Activated T-helper 1 cell treated with anti-CD3 and anti-CD28 coated beads, Interleukin-2, amount 50 U/mL, for 16 hours (primary cell): Measurements from ENCODE around the gene CD1B.
"Not testable (repeated sequence)": the region's sequence is repeated elsewhere in the genome, so short reads cannot be mapped to it uniquely, and the experiment has no call there.

Experiments
- DNase-seq, 2 donors: peaks; one replicate each; pipeline ENCODE4 v3.0.0-alpha.2; 2020; ENCODE audit warnings: low read depth in 1 of 2, low spot score in 1 of 2

Gene CD1B

DNA sequence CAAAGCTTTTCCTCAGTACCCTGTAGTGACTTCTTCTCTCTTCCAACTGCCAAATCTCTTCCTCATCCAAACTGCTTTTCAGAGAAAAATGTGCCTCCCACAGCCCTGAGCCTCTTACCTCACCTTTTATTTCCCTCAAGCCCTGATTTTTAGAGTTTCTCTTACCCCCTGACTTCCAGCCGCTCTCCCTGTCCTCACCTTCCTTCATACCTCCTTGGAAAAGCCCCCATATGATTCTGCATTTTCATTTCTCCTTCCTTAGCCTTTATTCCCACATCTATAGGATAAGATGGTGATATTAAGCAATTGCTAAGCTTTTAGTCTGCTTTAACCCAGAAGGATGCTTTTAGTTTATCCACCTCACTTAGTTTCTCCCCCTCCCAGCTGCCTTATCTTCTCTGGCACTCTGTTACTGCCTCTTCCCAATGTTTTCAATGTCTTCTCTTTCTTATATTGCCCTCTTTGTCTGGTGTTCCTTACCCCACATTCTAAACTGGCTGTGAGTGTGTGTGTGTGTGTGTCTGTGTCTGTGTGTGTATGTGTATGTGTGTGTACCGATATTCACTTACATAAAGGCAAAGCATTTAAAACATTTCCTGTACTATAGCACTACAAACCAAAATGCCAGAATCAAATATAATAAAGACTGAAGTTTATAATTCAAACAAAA is at the start of gene CD1B:
Gene CD1B, minus strand, starts transcription at position 51 of the 670 bp plus-strand sequence. CDS start 108 bp downstream, outside the sequence.
- no peak for DNase-seq

DNA sequence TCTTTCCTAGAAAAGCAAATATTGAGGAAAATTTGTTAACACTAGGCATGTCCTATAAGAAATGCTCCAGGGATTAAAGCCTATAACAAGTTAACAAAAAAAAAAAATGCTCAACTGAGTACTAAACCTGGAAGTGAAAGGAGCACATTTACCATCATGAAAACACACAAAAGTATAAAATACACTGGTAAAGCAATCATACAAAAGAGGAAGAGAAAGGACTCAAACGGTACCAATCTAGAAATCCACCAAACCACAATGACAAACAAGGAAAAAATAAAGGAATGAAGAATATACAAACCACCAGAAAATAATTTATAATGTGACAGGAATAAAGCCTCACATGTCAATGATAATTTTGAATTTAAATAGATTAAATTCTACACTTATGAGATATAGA is 43.5 kb upstream of the CD1B start:
- DNase-seq = no peak

DNA sequence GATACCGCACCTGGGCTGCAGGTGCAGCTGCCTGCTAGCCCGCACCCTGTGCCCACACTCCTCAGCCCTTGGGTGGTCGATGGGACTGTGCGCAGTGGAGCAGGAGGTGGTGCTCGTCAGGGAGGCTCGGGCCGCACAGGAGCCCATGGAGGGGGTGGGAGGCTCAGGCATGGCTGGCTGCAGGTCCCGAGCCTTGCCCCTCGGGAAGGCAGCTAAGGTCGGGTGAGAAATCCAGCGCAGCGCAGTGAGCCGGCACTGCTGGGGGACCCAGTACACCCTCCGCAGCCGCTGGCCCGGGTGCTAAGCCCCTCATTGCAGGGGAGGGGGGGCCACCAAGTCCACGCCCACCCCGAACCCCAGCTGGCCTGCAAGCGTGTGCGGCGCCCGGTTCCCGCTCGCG is 42.8 kb upstream of the CD1B start:
- not testable (repeated sequence) for DNase-seq

DNA sequence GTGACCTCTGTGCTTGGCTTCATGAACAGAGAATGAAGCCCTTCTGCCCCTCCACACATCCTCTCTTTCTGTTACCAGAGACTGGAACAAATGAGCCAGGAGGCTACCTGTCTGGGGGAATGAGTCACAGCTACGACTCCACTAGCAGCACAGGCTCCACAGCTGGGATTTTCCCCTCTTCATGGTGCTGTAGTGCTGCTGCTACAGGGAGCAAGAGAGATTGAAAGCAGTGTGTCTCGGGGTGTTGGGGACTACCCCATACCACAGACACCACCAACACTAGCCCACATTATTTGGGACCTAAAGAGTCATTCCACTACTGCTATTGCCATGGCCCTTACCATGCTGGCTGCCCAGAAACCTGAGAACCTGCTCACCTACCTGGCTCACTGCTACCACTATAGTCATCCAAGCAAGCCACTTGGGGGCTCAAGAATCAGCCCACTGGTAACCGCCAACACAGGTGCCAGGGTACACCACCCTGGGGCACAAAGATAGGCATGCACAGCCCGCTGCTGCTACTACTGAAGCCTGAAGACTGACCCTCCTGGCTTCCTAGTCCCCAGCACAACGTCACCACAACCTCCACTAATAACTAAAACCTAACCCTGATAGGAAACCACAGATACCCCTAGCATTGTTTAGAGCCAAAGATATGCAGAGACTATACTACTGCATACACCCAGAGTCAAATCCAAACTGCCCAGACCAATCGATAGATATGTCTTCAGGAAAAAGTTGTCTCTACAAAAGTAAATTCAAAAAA is 40.0 kb upstream of the CD1B start:
- no peak for DNase-seq

DNA sequence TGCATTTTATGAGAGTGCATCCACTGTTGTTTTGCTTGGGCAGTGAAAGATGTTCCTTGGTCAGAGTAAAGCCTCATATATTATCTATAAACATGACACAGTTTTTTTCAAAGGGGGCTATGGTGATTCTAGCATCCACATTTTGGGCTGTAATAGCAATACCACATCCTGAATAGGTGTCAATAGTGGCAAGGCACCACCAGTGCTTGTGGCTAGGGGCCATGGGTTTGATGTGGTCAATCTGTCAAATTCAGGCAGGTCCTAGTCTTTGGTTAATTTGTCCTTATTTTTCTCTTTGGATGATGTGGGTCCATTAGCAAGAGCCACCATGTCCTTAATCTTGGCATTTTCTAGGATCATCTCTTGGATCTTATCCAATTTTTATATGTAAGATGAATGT is 35.5 kb upstream of the CD1B start:
- no peak for DNase-seq

DNA sequence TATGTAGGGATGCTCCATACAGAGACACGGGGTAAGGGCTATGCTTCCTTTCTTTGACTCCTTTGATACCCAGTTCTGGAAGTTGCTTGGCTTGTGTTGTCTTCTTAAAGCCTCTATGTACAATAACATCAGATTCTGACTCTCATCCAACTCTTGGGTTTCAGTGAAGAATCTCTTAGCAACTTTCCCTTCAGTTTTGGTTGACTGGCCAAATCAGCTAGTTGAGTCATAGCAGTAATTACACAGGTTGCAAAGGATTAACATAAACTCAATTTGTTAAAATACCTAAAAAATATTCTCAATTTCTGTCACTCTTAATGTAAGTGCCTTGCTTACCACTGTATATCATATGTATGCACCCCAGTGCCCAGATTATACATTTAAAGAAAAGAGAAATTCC is 31.6 kb upstream of the CD1B start:
- DNase-seq = no peak

DNA sequence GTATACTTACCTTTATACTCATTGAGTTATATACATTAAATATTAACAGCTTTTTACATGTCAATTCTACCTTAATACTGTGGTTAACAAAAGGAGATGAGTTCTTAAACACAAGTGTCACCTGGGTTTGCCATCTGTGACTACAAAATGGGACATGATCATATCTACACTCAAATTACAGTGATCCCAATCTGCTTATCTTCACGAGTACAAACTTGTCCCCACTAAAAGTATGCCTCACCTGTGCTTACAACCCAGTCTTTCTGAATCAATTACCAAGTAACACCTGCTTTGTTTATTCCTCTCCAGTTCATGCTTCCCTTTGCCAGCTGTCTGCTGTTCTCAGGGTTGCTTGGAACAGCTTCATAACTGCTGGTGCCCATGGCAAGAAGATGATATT is 31.2 kb upstream of the CD1B start:
- DNase-seq = no peak

DNA sequence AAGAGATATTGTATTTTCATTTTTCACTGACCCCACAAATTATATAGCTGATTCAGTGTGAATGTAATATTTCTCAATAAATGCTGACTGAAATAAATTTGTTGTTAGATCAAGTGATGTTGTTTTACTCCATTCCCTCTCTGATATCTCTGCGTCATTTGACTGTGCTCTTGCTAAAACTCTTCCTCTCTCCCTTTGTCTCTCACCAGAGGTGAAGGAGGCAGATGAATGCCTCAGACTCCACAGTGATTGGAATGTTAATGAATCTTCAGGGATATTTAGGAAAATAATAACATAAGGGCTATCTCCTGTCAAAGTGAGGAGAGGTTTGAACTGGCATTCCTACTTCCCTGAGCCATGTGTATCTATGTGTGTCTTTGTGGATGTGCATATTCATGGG is 26.1 kb upstream of the CD1B start:
- DNase-seq = no peak

DNA sequence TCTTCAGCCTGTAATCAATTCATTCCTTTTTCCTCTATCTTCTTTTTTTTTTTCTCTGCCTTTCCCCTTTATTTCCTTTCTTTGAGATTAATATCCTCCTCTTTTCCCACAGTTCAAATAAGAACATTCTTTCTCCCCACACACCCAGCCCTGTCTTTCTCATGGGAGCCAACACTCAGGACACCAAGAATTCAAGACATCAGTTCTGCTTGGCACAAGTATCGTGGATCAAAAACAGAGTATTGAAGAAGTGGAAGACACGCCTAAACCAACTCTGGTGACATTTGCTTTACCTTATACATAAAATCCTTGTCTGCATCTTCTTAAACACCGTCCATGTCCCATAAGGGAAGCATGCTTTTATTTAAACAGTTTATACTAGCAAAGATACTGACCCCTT is 25.3 kb upstream of the CD1B start:
- DNase-seq = no peak

DNA sequence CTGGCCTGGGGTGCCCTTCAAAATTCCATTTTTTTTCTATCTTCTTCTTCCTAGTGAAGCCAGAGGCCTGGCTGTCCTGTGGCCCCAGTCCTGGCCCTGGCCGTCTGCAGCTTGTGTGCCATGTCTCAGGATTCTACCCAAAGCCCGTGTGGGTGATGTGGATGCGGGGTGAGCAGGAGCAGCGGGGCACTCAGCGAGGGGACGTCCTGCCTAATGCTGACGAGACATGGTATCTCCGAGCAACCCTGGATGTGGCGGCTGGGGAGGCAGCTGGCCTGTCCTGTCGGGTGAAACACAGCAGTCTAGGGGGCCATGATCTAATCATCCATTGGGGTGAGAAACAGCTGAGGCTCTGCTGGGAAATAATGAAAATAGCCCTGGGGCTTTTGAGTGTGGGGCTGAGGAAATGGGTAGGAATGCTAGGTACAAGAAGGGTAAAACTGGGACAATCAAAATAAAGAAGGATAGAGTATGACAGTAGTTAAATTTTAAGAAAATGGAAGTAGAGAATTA is 24.5 kb upstream of the CD1B start:
- no peak for DNase-seq

DNA sequence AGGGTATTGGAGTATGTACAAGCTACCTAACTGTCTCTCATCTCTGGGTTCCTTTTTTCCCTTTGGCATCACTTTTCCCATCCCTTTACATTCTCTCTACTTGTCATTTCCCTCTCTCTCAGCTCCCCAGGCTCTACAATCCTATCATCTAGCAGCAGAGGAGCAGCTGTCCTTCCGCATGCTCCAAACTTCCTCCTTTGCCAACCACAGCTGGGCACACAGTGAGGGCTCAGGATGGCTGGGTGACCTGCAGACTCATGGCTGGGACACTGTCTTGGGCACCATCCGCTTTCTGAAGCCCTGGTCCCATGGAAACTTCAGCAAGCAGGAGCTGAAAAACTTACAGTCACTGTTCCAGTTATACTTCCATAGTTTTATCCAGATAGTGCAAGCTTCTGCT is 22.9 kb upstream of the CD1B start:
- no peak for DNase-seq

DNA sequence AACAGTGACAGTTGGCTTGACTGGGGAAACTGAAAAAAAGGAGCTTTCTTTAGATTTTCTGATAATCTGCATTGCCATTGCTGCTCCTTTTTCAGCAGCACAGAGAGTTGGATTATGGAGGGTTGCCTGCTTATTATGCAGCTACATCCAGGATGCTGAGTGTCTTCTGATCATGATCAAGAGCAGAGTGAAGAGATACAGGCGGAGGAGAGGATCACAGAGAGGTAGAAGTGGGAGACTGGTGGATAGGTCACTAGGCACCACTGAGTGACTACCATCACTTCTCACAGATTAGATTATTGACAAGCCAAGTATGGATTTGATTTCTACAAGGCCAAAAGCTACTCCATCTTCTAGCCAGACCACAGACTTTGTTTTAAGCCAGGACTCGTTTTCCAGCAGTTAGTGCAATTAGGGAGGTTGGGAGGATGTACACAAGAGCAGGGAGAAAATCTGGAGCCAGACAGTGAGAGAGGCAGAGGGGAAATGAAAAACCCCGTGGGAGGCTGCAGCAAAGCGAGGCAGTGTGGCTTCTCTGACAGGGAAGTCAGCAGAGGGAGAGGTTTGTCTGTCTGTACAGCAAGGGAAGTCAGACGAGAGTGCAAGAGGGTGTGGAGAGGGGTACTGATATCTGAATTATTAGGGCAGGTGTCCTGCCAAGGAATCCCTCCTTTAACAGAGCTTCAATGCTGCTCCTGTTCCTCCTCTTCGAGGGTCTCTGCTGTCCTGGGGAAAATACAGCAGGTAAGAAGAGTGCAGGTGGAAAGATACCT is 22.2 kb upstream of the CD1B start, which contains the start of gene CD1E:
Gene CD1E, plus strand, starts transcription at position 592 of the 773 bp plus-strand sequence. Its CDS starts 95 bp downstream, at position 687.
- DNase-seq = no peak

DNA sequence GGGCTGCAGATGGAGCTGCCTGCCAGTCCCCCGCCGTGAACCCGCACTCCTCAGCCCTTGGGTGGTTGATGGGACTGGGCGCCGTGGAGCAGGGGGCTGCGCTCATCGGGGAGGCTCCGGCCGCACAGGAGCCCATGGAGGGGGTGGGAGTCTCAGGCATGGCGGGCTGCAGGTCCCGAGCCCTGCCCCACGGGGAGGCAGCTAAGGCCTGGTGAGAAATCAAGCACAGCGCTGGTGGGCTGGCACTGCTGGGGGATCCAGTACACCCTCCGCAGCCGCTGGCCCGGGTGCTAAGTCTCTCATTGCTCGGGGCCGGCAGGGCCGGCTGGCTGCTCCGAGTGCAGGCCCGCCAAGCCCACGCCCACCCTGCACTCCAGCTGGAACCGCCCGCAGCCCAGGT is 17.6 kb upstream of the CD1B start:
- DNase-seq = not testable (repeated sequence)

DNA sequence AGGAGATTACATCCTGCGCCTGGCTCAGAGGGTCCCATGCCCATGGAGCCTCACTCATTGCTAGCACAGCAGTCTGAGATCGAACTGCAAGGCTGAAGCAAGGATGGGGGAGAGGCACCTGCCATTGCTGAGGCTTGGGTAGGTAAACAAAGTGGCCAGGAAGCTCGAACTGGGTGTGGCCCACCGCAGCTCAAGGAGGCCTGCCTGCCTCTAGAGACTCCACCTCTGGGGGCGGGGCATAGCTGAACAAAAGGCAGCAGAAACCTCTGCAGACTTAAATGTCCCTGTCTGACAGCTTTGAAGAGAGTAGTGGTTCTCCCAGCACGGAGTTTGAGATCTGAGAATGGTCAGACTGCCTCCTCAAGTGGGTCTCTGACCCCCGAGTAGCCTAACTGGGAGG is 5.1 kb upstream of the CD1B start:
- DNase-seq = not testable (repeated sequence)

DNA sequence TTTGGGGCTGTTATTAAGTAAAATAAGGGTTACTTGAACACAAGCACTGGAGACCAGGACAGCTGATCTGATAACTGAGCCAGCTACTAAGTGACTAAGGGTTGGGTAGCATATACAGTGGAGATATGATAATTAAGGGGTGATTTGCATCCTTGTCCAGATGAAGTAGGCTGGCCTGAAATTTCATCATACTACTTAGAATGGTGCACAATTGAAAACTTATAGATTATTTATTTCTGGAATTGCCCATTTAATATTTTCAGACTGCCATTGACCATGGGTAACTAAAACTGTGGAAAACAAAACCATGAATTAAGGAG is 3.8 kb upstream of the CD1B start:
- no peak for DNase-seq

DNA sequence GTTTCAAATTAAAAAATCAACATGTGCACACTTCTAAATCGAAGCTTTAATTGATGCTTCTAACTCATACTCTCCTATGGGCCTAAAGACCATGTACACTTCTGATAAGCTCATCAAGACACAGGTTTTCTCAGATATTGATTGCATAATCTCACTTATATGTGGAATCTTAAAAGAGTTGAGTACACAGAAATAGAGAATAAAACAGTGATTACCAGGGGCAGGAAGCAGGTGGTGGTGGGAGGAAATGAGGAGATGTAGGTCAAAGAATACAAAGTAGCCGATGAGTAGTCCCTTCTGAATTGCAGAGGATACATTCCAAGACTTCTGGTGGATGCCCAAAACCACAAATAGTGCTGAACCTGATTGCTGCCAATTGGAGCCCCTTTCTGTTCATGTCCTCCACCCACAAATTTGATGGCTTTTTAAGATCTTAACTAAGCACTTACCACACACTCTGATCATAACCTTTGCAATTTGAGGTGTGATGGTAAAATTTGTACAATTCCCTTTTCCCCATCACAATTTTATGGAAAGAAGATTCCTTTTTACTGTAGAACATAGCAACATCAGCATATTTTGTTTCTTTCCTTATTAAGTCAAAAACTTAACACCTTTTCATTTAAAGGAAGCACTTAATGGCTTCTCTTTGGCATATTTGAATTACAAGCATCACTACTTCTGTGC is 3.3 kb upstream of the CD1B start:
- no peak for DNase-seq

DNA sequence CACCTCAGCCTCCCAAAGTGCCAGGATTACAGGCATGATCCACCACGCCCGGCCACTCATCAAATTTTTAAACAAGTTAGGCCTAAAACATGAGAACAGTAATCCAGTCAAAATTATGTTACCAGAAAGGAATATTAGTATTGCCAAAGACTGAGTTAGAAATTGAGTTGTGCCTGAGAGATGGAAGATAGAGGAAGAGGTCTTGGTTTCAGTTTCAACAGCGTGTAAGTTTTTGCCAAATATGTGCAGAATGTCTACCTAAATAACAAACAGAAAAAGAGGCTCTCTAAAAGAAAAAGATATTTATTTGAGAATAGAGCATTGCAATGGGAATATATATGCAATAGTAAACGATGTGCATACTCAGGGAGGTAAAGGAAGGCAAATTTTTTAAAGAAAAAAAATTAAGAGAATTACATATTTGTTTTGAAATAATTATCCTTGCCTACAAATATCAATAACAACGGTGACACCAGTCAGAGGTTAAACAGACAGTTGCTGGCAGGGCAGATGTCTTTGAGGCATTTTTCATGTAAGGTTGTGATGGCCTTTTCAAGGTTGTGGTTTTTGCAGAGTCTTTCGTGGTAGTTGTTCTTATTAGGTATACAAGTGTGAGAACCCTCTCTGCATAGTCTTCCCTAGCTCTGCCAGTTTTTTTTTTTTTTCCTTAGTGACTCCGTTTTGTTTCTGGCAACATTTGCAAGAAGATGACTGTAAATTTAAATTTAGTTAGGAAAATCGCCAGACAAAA is 2.2 kb upstream of the CD1B start:
- no peak for DNase-seq

DNA sequence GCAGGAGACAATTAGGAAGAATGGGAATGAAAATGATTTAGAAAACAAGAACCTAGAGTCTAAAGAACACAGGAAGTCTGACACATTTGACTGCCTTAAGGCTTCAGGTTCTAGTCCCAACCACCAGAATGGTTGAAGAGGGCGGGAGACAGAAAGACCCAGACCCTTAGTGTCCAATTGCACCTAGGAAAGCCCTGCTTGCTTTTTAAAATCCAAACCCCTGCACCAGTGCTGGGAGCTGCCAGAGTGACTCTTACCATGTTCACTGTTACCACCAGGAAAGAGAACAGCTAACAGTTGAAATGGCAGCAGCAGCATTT is 265 bp downstream of the CD1B start:
- no peak for DNase-seq

DNA sequence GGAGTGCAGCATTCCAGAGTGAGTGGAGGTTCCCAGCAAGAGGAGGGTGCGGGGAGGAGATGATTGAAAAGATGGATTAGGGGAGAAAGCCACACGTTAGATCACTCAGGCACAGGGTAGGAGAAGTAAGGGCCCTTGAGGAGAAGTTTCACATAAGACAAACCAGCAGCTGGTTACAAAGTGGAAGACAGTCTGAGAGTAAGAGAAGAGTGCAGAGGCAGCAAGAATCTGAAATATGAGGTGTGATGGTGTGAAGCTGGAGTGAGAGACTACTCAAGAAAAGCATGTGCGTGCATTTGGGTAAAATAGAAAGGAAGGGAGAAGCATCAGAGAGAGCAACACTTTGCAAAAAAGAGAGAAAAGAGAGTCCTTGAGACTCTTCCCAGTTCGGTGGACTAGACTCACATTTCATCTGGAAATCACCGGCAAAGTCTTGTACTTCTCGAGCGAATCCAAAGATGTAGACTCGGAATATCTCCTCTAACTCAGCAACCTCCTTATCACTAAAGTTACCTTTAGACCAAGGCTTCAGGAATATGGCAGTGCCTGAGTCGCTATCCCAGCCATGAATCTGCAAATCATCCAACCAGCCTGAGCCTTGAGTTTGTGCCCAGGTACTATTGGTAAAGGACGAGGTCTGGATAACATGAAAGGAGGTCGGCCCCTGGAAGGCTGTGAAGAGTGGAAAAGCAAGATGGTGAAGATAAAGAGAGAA is 783 bp downstream of the CD1B start:
- DNase-seq = no peak

DNA sequence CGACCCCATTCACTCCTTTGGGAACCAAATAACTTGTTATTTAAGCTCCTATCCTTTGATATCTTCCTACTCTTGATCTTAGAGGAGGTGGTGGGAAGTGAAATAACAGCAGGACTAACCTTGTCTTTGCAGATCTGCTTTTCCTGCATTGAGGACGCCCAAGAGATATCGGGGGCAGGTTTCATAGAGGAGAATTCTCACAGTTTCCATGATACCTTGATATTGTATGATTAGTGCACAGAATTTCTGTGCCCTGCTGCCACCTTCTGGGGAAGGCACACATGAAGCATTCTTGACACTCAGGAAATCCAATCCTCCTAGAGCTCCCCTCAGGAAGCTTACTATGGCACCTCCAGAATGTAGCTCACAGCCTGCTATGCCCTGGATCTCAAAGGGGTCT is 1.6 kb downstream of the CD1B start:
- no peak for DNase-seq
